ENCODE measurements around the gene IKZF3. TPM values are rescaled to one million over a fixed set of nuclear protein-coding genes. Genes with fewer than 3 reads are reported as not detected.
A peak's percentile ranks its signal among the peaks of the same experiment; 100 is the strongest.

IKZF3 gene
- total RNA-seq, 1 experiment from 2014 or later = not detected

DNA sequence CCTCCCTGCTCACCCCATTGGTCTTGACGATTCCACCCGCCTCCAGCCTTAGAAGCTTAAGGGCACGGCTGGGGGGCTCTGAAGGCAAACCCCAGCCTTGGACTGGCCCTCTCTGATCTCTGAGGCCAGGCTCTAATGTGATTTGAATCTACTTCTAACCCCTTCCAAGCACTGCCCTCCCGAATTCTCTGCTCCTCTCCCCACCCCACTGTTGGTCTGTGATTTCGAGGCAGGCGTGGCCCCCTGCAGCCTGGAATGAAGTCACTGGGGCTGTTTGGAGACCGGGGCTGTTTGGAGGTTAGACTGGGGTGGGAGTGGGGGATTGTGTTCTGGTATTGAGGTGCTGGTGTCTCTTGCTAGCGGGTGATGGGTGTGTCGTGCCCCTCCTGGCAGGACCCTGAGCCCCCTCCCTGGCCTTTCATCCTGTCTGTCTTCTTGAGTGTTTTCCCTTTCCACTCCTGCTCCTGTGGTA lies 124.2 kb downstream of the IKZF3 start:
- Histone ChIP-seq H3K79me2 (ENCODE audit: low read length) (peaks cover 16% of the 10 kb centered on the region; the same call in 1 of the 2 replicates), H3K27me3 (ENCODE audit: low read length) (no peaks in the 10 kb centered on the region), H3K27ac (ENCODE audit: low read length) (peak overlapping the region; percentile 89), H3F3A (ENCODE audit: low read length, unreplicated experiment) (no peaks in the 10 kb centered on the region), H3K4me1 (ENCODE audit: insufficient read depth, low read length) (peaks cover 35% of the 10 kb centered on the region), H3K9me2 (replicated peaks; ENCODE audit: low read length) (no peaks in the 10 kb centered on the region), H3K4me2 (ENCODE audit: low read length) (peak overlapping the region; percentile 96), H3K4me3 (ENCODE audit: low read length) (peak overlapping the region; percentile 88), H4K20me1 (ENCODE audit: low read length) (peaks cover 5% of the 10 kb centered on the region; the same call in 1 of the 2 replicates), H3K9ac (ENCODE audit: low read length) (peak overlapping the region; percentile 83), H3K36me3 (ENCODE audit: low read depth, low read length) (no peaks in the 10 kb centered on the region; the same call in 1 of the 2 replicates), H2AFZ (ENCODE audit: low read length) (peak overlapping the region; percentile 64), H3K9me3 (ENCODE audit: low read length) (no peaks in the 10 kb centered on the region)
- intact Hi-C loops (cut with micrococcal nuclease) = no loop called here
- CTCF ChIA-PET = interaction anchor here (0.6 to 0.9 kb wide), 2 partner anchors 10 to 220 kb away, joined by 4 to 7 read pairs; no protein-coding TSS in a partner anchor
- TF ChIP-seq, protein P1, sequence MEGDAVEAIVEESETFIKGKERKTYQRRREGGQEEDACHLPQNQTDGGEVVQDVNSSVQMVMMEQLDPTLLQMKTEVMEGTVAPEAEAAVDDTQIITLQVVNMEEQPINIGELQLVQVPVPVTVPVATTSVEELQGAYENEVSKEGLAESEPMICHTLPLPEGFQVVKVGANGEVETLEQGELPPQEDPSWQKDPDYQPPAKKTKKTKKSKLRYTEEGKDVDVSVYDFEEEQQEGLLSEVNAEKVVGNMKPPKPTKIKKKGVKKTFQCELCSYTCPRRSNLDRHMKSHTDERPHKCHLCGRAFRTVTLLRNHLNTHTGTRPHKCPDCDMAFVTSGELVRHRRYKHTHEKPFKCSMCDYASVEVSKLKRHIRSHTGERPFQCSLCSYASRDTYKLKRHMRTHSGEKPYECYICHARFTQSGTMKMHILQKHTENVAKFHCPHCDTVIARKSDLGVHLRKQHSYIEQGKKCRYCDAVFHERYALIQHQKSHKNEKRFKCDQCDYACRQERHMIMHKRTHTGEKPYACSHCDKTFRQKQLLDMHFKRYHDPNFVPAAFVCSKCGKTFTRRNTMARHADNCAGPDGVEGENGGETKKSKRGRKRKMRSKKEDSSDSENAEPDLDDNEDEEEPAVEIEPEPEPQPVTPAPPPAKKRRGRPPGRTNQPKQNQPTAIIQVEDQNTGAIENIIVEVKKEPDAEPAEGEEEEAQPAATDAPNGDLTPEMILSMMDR (conservative IDR thresholded peaks at IDR 0.05; ENCODE audit: low read depth, low read length) = no peak
- TF ChIP-seq EZH2phosphoT487 (IDR thresholded peaks at IDR 0.05; ENCODE audit: borderline replicate concordance, low read length) = no peak
- POLR2A ChIA-PET (ENCODE audit: unreplicated experiment) = no interaction called here
- TSS peak; percentile 78 for BruUV-seq (replicated peaks)
- DNase-seq = peak; percentile 28
- ATAC-seq = peak; percentile 18

DNA sequence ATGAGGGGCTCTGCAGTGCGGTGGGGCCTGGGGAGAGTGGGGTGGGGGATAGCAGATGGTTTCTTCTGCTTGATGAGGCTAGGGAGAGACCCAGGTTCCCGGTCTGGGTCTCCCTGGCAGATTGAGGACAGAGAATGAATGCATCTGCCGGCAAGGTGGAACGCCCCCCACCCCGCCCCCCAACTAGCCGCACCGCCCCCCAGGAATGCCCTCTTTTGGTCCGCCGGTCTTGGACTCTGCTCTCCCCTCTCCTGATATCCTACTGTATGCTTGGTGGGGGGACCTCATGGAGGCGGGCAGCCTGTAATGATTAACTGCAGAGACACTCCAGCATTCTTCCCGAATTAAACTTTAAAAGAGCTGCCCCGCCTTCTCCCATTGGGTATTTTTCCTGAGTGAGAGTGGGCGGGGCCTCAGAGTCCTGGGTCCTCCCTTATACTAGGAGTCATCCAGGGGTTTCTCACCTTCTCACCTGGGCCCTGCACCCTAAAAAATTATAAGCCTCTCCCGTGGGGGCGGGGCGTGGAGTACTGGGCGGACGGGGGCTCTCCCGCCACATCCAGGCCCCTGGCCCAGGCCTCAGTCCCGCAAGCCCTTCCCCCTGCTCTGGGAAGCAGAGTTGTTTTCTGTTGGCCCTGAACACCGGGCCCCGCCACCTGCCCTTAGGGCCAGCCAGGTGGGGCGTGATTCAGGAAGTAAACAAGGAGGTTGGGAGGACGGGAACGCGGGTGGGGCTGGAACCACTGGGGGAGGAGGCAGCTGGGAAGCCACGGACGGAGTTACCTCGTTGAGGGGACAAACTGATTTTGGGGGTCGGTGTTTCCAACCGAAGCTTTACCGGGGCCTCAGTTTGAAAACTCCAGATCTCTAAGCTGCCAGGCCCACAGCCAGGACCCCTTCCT lies 124.9 kb downstream of the IKZF3 start:
- Histone ChIP-seq H3K9ac (ENCODE audit: low read length) (peak overlapping the region; percentile 83), H3K4me3 (ENCODE audit: low read length) (peak overlapping the region; percentile 88), H3K79me2 (ENCODE audit: low read length) (peaks cover 16% of the 10 kb centered on the region; the same call in 1 of the 2 replicates), H2AFZ (ENCODE audit: low read length) (peak overlapping the region; percentile 85), H3K4me1 (ENCODE audit: insufficient read depth, low read length) (peaks cover 35% of the 10 kb centered on the region), H3K9me3 (ENCODE audit: low read length) (no peaks in the 10 kb centered on the region), H3K36me3 (ENCODE audit: low read depth, low read length) (no peaks in the 10 kb centered on the region; the same call in 1 of the 2 replicates), H3K4me2 (ENCODE audit: low read length) (peak overlapping the region; percentile 96), H3F3A (ENCODE audit: low read length, unreplicated experiment) (no peaks in the 10 kb centered on the region), H3K27ac (ENCODE audit: low read length) (peak overlapping the region; percentile 89), H3K27me3 (ENCODE audit: low read length) (no peaks in the 10 kb centered on the region), H4K20me1 (ENCODE audit: low read length) (peaks cover 5% of the 10 kb centered on the region; the same call in 1 of the 2 replicates), H3K9me2 (replicated peaks; ENCODE audit: low read length) (no peaks in the 10 kb centered on the region)
- CTCF ChIA-PET = interaction anchor here (0.6 to 0.9 kb wide), 2 partner anchors 9 to 221 kb away, joined by 4 to 7 read pairs; no protein-coding TSS in a partner anchor
- TF ChIP-seq EZH2phosphoT487 (IDR thresholded peaks at IDR 0.05; ENCODE audit: borderline replicate concordance, low read length) (no peak), EZH2 (IDR thresholded peaks at IDR 0.05; ENCODE audit: low read length, unreplicated experiment) (no peak)
- TF ChIP-seq, protein P1 (conservative IDR thresholded peaks at IDR 0.05; ENCODE audit: low read depth, low read length) = no peak
- no TSS peak for BruUV-seq (replicated peaks)
- peak; percentile 72 for DNase-seq
- intact Hi-C loops (cut with micrococcal nuclease) = no loop called here
- ATAC-seq = peak; percentile 52
- POLR2A ChIA-PET (ENCODE audit: unreplicated experiment) = interaction anchor here (0.5 kb wide), 1 partner anchor 70 kb away, joined by 3 read pairs; no protein-coding TSS in a partner anchor
